Thyroid gland (tissue), 4 donors: ENCODE data around the gene HMCN2.

Source experiments
- CTCF ChIP-seq, 6 experiments: fragments of 200-600 bp in 3 of 6; fragments of 450-650 bp in 3 of 6; sonication (generic) in 3 of 6; IDR thresholded peaks; one replicate each; pipeline ENCODE4 v1.5.1; 2016 to 2019; ENCODE audit warnings: antibody characterized with exemption in 6 of 6, mild to moderate bottlenecking in 2 of 6, inconsistent platforms in 1 of 6, moderate library complexity in 1 of 6
- POLR2A ChIP-seq, 2 donors: fragments of 450-650 bp; IDR thresholded peaks; one replicate each; pipeline ENCODE4 v1.6.1; 2017; ENCODE audit warnings: antibody characterized with exemption in 2 of 2, mild to moderate bottlenecking in 2 of 2, moderate library complexity in 1 of 2

GRCh38 chr9:130459151-130459550 lies 193.6 kb downstream of the HMCN2 start:
- no peak for TF ChIP-seq CTCF (IDR thresholded peaks at IDR 0.05)
- no peak for TF ChIP-seq POLR2A (IDR thresholded peaks at IDR 0.05)
